SK-N-MC (cell line): ENCODE results near the gene THRA.

Source experiments
- EZH2 ChIP-seq: fragments of 200-600 bp; sonication (generic); IDR thresholded peaks from one replicate; pipeline ENCODE4 v1.6.1; 2017; ENCODE audit warnings: antibody characterized with exemption
- POLR2AphosphoS5 ChIP-seq: IDR thresholded peaks from 2 replicates; pipeline ENCODE4 v1.6.1; 2012; ENCODE audit warnings: mild to moderate bottlenecking, low read depth, low read length, borderline replicate concordance

DNA sequence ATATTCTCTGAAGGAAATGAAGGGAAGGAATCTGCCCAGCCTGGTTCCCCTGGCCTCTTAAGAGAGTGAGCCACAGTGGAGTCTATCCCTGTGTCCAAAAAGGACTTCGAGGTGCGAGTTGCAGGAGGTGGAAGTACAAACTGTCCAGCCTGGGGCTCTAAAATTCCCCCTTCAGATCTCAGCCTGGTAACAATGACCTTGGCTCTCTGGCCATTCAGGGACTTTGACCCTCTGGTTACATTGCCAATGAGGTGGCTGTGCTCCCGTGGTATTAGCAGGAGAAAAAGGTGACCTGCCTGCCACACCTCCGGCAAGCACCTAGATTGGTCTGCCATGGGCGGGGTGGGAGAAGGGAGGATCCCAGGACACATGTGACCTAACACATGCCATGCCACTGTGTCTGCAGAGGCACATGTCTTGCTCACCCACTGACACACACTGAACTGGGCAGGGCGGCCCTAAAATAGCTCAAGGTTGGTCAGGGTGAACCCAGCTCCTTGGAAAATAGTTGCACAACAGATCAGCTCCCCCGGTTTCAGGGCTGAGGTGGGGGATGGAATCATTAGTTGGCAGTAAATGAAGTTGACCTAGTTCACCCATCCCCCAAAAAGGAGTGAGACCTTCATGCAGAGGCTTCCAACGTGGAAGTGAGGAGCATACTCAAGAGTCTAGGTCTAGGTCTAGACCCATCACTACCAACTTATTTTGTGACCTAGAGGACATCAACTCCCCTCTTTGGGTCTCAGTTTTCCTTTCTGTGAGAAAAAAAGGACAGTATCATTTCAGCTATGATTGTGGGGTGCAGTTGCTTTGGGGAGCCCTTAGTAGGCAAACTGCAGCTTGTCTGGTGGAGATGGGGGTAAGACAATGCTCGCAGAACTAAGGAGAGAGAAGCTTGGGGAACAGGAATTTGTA is 35.4 kb downstream of the THRA start:
- no peak for TF ChIP-seq EZH2
- no peak for TF ChIP-seq POLR2AphosphoS5
